ENCODE measurements around the gene TREML1.
A peak's percentile ranks its signal among the peaks of the same experiment; 100 is the strongest.
"Not testable (repeated sequence)": the region's sequence is repeated elsewhere in the genome, so short reads cannot be mapped to it uniquely, and the experiment has no call there.

TREML1 gene, protein sequence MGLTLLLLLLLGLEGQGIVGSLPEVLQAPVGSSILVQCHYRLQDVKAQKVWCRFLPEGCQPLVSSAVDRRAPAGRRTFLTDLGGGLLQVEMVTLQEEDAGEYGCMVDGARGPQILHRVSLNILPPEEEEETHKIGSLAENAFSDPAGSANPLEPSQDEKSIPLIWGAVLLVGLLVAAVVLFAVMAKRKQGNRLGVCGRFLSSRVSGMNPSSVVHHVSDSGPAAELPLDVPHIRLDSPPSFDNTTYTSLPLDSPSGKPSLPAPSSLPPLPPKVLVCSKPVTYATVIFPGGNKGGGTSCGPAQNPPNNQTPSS

DNA sequence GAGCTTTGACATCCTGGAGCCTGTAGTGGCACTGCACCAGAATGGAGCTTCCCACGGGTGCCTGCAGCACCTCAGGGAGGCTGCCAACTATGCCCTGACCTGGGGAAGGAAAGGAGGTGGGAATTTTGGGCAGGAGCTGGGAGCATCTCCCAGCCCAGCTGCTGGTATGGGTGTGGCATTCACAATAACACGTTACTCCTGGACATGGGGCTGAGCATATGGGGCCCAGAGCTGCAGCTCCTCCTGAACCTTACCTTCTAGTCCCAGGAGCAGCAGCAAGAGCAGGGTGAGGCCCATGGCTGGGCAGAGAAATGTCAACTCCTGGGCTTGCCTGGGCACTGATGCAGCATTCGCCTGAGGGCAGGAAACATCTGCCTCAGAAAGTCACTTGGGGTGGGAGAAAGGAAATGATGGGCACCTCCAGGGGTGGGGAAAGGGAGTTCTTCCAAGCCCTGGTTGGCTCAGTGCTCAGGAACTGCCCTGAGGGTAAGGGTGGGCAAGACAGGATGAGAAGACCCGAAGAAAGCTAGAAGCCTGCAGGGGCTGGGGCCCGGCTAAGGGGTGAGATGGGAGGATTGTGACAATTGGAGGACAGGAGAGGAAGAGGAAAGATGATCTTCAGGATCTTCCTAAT, at the start of gene TREML1:
Gene TREML1 (minus strand): TSS at position 356 of the 634 bp plus-strand sequence. CDS start 59 bp downstream, at position 297.
- no peak for DNase-seq

DNA sequence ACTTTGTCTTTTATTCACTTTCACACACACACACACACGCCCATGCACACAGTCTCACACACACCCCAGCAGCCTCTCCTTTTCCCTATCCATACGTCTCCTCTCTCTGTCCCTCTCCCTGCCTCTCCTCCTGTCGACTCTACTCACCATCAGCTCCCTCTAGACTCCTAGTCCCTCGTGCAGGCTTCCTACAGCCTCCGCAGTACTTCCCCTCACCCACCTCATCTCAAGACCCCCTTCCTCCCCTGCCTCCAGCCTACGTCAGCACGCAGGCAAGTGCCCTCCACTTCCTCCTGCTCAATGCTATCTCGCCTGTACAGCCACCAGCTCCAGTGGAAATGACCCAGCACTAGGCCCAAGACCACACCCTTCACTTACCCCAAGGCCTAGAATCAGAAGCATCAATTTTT, 47.6 kb upstream of the TREML1 start:
- DNase-seq: peak; percentile 79

DNA sequence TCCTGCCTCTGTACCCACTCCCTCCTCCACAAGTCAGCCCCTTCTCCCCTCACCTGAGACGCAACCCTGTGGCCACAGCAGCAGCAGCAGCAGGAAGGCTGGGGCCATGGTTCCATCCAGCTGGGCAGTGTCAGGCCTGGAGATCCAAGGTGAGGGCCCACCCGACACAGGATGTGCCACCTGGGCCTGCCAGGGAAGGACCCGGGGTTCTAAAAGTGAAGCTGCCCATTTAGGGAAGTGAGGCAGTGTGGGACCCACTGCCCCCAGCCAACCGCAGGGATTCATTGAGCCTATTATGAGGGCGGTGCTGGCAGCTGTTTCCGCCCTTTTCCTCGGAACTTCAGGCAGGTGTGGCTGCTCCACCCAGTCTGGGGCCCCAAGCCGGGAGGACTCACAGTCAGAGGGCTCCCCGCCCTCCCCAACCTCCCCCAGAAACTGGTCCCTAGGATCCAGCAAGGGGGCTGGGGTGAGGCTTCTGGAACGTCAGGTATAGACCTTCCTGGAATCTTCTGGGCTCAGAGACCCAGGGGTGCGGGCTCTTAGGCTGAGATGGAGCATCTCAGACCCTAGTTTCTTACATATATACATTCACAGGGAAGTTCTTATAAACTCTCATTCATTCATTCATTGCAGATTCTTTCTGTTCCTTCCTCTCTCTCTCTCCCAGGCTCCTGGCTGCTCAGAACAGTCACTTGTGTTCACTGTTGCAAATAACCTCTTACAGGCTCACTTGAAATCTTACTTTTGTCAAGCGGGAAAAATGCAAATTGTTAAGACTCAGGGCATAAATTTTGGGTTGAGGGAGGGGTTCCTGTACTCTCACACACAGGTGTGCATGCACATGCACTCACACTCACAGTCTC, 47.0 kb upstream of the TREML1 start, which contains the start of gene TREML2:
Gene TREML2 (minus strand): TSS at position 249 of the 863 bp plus-strand sequence. CDS start 141 bp downstream, at position 108.
- DNase-seq: peak; percentile 86

DNA sequence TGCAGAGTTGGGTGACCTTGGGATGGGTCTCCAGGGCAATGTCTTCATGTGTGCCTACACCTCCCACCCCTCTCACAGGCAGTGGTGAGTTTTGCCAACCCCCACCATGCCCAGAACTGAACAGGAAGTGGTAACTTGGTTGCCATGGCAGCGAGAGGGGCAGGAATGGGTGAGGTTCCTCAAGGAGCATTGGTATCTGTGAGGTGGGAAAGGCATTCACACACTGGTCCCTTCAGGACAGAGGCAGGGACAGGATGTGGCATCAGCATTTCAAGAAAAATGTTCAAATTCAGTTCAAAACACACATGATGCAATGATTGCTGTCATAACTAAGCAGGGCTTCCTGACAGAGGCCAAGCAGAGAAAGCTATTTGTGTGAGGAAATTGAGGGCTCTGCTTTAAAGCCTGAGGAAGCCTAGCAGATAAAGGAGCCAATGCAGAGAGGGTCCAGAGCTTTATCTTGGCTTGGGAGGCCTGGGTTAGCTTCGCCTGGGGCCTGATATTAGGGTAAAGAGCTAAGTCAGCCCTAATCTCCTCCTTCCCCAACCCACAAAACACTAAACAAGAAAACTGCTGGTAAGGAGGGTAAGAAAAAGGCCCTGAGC, 46.3 kb upstream of the TREML1 start:
- peak; percentile 94 for DNase-seq

DNA sequence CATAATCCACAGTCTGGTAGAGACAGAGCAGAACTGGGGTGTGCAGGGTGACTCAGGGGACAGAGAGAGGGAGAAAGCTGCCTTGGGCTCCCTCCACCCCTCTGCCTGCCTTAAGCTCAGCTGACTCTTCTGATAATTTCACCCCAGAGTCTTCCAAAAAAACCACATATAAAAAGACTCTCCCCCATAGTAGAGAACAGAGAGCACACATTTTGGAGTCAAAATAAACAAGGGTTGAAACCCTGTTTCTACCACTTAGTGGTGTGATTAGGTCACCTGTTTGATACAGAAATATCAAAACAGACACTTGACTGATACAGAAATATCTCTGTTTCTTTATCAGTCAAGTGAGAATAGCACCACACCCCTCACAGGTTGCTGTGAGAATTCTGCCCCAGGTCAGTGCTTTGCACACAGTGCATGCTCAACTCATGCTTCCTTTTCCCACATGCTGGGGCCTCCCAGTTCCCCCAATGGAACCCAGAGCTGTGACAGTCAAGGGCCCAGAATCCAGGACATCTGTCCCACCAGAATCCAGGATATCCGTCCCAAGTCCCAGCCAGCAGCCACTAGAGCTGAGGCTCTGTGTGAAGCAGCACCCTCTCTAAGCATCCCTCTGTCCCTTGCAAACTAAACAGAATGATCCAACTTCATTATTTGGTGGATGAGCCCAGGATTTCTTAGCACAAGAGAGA, 45.6 kb upstream of the TREML1 start:
- DNase-seq: peak; percentile 81

DNA sequence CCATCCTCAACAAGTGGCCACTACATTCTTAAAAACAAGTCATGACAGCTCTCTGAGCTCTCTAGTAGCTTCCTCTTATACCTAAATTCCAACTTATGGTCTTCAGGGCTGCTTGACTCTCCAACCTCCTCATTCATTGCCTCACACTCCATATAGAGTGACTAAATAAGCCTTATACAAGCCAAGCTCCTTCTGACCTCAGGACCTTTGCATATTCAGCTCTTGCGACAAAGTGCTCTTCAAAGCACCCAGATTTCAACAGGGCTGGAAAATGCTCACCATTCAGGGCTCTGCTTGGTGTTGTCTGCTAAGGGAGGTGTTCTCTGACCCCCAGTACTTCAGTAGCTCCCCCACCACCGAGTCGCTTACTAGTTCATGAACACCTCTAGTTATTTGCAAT, 43.1 kb upstream of the TREML1 start:
- no peak for DNase-seq

DNA sequence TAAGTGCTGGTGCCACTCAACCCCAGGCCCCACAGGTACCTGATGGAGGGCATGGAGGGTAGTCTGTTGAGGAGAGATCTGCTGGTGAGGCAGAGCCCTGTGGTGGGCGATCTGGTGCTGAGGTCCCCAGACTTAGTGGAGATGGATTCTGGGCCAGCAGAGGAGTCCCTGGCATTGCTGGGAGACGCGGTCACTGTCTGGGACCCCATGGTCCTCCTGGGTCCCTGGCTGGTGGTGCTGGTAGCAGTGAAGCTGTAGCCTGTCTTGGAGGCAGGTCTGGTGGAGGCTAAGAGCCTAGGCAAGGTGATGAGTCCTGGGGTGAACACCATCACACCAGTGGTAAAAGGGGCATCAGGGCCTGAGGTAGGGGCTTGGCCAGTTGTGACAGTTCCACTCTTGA, 40.2 kb upstream of the TREML1 start:
- DNase-seq: no peak

DNA sequence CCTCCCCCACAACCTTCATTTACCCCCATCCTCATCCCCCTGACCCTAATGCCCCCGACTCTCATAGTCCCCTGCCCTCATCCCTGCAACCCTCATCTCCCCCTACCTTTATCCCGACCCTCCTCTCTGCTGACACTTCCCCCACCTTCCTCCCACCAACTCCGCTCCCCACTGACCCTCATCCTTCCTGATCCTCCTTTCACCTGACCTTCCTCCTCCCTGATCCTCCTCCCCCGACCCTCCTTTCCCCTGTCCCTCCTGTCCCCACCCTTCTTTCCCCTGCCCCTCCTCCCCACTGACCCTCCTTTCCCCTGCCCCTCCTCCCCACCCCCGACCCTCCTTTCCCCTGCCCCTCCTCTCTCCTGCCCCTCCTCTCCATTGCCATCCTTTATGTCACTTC, 39.7 kb upstream of the TREML1 start:
- no peak for DNase-seq

DNA sequence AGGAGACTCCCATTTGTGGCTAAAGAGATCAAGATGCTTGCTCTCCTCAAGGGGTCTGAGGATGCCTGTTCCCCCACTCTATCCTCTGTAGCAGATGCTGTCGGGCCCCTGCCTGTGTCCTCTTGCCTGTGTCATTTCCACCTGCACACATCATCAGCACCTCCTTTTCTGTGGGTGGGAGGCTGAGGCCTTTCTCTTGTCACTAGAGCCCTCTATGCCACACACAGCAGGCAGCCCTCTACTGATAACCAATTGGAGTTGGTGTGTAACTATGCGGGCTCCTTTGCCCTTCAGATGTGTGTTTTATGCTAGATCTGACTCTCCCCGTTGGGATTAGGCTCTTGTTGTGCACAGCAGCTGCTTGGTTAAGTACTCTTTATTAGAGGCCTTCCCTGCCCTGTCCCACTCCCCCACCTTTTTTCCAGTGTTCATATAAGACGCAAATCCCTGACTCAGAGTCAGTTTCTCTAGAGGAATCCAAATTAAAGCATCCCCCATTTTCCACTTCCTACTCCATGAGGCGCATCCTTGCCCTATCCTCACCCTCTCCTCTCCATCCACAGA, 39.1 kb upstream of the TREML1 start:
- DNase-seq: no peak

DNA sequence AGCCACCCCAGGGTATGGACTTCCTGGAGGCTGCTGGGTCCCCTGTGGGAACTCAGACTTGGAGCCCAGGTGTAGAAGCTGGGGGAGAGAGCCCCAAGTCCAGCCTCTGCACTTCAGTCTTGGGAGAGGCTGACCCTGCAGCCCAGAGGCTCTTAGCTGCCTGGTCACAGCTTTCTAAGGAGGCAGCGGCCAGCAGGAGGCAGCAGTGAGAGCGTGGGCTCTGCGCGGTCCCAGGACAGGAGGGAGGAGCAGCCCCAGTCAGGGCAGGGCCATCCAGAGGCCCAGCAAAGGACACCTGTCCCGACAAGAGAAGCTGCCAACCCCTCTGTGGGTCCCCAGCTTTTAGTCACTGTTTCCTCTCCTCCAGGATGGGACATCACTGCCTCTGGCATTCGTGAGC, 37.4 kb upstream of the TREML1 start:
- peak; percentile 32 for DNase-seq

DNA sequence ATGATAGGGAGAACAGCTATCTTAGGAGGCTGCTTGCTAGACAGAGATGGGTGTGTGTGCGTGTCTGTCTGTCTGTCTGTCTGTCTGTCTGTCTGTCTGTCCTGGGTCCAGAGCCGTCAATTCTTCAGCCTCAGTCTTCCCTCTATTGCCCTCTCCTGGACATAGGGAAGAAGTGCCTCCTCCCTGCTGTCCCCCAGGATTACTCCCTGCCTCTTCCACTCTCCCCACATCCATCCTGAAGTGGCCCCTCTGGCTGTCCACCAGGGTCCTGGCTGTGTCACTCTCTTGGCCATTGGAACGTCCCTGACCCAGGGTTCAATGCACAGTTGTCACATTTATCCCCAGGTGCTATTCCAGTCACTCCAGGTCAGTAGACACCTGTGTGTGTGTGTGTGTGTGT, 36.6 kb upstream of the TREML1 start:
- DNase-seq: no peak

DNA sequence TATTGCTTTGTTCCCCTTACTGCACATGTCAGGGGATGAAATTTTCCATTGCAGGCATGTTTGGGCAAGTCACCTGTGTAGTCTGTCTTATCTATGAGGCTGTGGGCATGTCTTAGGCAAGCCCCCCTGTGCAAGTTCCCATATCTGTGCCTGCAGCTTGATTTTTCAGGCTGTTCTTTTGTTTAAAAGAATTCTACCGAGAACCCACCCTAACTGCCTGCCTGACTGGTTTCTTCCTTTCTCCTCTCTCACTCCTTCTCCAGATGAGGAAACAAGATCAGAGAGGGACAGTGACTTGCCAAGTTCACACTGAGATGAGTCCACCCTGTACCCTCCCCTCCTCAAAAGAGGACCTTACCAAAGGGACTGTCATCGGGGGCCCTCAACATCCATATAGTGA, 35.8 kb upstream of the TREML1 start:
- peak; percentile 30 for DNase-seq

DNA sequence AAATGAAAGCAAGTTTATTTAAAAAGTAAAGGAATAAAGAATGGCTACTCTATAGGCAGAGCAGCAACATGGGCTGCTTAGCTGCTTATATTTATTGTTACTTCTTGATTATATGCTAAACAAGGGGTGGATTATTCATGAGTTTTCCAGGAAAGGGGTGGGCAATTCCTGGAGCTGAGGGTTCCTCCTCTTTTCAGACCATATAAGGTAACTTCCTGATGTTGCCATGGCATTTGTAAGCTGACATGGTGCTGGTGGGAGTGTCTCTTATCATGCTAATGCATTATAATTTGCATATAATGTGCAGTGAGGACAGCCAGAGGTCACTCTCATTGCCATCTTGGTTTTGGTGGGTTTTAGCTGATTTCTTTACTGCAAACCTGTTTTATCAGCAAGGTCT, 34.9 kb upstream of the TREML1 start:
- DNase-seq: not testable (repeated sequence)

DNA sequence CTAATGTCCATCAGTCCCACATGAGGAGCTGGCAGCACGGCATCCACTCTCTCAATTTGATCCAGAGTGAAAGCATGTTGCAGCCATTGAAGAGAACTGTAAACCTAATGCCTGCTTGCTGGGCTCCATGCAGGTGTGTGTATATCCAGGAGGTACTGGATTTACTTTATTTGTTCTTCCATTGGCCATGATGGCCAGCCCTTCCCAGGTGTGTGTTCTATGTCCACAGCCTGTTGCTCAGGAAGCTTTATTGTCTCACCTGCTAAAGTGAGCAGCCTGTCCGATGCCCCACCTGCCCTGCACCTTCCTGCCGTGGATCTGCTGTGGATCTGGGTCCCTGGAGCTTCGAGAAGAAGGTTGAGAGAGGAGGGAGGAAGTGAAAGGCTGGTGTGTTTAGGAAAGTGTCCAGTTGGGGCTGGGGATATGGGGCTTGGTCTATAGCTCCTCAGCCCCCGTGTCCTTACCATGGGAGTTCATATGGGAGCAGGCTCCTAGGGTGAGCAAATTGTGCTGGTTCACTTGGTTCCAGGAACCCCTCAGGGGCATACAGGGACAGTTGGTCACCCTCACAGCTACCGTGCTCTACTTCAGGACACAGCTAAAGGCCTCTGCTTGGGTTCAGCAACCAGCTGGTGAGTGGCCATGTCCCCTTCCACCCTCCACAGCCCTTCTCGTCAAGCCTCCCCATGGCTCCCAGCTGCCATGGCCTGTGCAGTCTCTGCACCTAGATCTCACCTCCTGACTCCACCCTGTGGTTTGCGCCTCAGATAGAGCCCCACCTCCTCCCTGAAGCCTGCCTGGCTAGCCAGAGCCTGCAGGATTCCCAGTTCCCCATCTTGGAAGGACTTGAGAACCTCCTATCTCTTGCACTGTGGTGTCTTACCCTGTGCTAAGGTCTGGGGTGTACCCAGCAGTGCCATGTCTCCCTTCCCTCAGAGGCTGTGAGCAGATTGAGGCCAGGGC, 34.1 kb upstream of the TREML1 start:
- DNase-seq: no peak

DNA sequence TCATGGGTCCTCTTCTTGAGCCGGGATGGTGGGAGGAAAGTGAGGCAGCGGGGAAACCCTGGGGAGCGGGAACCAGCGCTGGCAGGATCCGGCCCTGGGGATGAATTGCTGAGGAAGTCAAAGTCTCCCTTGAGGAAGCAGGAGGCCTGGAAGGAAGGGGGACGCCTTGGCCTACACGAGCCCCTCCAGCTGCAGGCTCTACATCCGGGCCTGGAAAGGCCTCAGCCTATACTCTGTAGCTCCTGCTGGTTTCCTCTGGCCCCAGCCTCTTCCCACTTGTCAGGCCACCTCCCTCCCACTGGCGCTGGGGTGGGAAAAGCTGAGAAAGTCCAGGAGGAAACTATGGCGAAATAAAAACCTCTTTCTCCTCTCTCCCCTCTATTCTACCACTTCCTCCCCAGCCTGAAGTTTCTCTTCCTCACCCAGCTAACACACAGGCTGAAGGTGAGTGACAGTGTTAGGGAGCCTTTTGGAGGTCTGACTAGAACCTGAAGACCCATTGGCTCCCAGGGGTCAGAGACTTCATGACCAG, 31.9 kb upstream of the TREML1 start:
- no peak for DNase-seq

DNA sequence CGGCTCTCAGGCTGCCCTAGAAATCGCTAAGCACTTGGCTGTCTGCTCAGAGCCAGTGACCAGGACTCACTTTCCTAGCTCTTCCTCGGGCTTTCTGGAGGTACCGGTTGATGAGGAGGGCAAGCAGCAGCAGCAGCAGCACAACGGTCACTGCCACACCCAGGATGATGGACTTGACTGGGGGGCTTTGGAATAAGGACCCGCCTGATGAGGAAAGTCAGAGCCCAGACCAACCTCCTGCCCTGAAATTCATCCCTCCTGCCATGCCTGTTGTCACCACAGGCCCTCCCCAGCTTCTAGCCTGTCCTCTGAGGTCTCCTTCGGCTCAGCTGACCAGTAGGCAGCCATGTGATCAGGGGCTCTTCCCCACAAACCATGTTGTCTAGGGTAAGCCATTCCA, 30.6 kb upstream of the TREML1 start:
- DNase-seq: no peak

DNA sequence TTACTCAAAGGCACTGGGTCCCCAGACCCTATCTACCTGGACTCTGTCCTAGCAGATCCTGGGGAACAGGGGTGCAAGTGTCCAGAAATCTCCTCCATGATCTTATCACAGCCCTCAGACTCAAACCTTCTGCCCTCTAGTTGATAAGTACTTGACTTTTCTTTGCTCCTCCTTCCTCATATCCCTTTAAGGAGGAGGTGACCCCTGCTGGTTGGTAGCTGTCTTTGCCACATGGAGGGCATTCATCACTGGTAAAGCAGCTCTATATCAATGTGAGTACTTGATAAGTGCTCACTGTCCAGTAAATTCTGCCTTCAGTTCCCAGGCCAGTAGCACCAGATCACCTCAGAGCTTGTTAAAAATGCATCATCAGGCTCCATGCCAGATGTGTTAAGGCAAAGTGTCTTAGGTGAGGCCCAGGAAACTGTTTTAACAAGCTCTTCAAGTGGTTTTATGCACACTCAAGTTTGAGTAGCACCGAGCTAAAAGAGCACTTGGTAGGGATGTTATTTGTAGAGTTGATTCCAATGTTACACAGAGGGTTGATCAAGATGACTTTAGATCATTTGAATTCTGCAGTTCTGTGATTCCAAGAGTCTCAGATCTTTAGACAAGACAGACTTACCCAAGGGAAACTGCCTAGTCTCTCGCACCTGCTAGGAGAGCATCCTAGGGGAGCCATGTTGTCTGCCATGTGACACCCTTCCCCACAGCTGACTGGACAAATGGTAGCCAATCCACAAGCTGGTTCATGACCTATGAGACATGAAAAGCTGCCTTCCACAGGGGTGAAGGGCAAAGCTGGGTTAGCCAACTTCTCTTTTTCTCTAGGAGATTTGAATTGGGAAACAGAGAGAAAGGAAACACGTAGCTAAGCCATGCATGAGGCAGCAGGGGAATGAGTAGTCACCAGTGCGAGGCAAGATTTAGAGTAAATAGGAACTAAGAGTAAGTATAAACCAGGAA, 28.2 kb upstream of the TREML1 start:
- DNase-seq: peak; percentile 89

DNA sequence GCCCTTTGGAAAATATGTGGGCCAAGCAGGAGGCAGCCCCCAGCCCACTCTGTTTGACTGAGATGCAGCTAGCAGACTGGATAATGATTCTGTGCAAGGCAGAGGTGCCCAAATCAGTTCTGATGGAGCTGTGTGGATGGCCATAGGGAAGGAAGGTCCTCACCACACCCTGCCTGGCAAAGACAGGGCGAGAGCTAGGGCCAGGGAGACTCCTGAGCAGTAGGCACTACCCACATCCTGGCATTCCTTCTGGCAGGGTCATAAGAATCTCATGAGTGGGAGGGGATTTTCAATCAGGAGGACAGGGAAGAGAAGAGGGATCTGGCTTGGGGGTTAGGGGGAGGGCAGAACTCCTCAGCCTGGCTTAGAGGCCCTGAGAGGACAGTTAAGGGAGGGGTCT, 27.4 kb upstream of the TREML1 start:
- DNase-seq: no peak

DNA sequence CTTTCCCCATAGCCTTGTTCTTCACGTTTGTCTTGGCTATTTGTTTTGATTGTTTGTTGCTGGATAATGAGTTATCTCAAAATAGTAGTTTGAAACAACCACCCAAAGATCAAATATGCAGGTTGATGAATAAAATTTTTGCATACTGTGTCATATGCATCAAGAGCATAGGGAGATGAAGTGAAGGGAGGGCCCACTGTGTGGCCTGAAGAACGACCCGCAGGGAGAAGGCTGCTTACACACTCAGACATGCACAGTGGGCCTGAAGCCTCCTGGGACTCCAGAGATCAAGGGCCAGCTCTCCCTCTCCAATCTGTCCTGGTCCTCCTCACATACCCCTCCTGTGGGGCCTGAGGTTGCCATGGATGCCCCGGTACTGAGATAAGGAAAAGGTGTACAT, 25.0 kb upstream of the TREML1 start:
- no peak for DNase-seq

Measured in hematopoietic multipotent progenitor cell treated with erythropoietin and hydrocortisone succinate and interleukin-3 and kit ligand, for 6 days (in vitro differentiated cells).